GM19023 (cell line): ENCODE data around the gene LRRC46.

ENCODE experiments used
- ATAC-seq: cut with Tn5 transposase; IDR thresholded peaks from one replicate; pipeline ENCODE4 v1.9.1; 2021; ENCODE audit warnings: mild to moderate bottlenecking, moderate library complexity; ENCODE audit not compliant: unreplicated experiment

The LRRC46 gene

GRCh38 chr17:47850692-47851573, 19.5 kb downstream of the LRRC46 start, which contains the start of gene SP6:
SP6 (minus strand) TSS chr17:47851163; CDS start chr17:47848429, 2,734 bp downstream.
- no peak for ATAC-seq

DNA sequence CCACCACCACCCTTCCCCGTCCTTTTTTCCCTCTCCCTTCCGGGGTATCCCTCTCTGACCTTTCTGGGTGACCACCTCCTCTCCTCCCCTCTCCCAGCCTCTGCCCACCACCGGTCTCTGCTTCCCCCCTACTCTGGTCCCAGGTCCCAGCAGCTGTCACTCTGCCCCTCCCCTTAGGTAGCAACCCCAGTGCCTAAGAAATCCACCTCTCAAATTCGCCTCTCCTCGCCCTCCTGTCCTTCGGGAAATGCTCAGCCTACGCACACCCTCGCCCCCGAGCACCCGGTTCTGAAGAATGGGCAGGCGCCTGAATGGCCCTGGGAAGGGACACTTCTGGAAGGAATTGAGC, 20.3 kb downstream of the LRRC46 start:
- no peak for ATAC-seq

DNA sequence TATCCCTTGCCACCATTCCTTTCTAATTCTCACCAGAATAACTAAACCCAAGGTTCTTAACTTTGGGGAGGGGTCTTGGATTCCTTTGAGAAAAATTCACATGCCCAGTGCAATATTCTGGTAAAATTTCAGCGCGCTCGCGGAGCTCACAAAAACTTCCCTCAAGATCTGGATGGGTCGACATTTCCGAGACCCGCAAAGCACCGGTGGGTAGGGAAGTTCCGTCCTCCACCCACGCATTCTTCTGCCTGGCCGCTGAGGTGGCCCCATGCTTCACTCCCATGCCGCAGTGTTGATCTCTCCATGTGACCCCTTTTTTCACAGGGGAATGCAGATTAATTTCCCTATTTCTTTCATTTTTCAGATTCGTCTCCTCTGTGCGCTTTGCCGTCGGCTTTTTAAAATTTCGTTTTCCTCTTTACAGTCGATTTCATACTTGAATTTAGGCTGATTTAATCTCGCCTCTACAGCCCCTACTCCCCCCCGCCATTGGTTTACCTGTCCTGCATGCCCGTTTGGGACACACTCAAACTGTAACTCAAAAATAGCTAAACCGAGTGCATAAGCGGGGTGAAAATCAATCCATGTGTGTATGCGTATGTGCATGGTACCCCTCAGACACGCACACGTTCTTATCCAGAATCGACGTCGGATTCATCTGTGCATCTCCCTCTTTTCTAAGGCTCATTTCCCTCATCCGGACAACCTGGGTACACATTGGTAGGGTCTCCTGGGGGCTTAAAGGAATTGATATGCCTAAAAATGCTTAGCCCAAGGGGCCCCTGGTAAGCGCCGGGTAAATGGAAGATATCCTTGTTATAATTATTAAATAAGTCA, 20.9 kb downstream of the LRRC46 start:
- no peak for ATAC-seq

DNA sequence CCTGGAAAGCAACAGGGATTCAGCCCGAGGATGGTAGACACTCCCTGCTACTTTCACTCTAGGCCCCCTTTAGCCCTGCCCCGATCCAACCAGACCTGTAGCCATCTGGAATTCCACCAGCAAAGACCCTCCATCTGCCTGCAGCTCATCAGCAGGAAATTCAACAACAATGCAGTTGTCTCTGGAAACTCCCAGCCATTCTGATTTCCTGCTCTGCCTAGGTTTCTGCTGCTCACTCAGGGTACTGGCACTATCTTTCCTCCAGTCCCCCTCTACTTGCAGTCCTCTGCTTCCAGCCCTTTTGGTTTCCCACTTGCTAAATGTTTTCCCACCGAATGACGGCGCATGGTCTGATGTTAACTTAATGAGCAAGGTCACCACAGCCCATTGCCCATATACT, 22.1 kb downstream of the LRRC46 start:
- ATAC-seq: no peak

DNA sequence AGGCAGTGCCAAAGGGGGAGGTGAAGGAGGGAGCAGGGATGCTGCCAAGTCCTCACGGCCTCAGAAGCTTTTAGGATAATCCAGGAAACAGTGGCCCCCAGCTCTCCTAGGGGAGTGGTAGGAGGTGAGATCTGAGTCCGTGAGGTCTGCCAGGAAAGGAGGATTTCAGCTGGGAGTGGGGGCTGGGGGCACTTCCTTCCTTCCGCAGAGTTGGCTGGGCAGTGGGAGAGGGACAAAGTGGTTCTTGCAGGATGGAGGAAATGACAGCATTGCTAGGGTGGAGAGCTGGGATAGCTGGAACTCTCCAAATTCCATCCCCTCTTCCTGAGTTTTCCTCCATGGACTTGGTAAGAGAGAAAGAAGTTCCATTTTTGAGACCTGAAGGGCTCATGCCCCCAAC, 24.3 kb downstream of the LRRC46 start:
- no peak for ATAC-seq

DNA sequence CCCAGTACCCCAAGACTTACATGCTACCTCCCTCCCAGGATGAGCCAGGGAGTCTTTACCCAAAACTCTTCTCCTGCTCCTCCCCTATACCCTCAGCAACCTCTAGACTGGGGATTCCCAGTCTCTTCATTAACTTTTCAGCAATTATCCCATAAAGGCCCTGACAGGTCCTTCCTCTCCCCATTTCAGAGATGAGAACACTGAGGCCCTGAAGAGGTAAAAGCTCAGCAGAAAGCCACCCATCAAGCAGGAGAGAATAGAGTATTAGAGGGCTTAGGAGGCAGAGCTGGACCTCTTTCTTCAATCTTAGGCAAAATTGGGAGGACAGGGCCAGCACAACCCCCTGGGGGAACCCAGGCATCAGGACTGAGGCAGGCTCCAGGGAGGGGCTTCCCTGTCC, 25.4 kb downstream of the LRRC46 start:
- ATAC-seq: no peak

- ATAC-seq: no peak
Measured at GRCh38 chr17:47857551-47858455, 26.3 kb downstream of the LRRC46 start.

DNA sequence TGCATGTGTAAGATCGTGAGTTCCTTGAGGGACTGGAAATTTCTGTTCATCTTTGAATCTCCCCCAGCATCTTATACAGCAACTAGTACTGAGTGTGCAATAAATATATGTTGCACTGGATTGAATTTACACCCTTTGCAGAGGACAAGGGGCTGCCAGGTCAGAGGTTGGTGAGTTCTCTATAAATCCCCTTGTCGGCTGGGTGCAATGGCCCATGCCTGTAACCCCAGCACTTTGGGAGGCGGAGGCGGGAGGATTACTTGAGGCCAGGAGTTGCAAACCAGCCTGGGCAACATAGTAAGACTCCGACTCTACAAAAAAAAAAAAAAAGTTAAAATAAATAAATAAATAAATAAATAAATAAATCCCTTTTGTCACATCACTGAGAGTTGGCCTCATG, 28.9 kb downstream of the LRRC46 start:
- no peak for ATAC-seq

DNA sequence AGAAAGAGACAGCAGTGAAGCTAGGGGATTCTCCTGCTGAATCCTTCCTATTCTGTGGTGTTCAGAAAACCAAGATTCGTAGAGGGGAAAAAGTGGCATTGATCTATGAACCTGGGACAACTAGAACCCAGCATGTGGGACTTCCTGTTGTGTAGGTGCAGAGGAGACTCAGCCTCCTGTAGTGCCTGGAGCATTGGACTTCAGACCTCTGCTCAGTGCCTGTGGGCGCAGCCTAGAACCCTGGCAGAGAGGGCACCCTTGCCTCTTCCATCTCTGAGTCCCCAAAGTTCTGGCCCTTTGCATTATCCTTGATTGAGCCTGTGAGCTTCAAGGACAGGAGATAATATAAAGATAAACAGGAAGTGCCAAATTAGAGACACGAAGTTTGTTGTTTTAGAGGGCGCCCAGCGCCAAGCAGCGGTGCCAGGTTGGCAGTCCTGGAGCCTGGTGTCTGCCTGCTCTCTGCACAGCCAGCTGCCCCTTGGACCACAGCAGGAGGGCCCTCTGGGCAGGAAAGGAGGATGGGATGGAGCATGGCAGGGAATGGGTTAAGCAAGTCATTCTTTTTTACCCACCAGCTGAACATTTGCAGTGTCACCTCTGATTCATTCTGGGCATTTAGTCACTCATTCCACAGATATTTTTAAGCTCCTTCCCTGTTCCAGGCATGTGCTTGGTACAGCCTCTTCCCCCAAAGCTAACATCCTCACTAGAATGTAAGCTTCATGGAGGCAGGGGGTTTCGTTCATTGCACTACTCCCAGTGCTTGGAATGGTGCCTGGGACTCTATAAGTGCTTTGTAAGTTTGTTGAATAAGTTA, 31.4 kb downstream of the LRRC46 start:
- ATAC-seq: no peak

GRCh38 chr17:47864791-47865216, 33.3 kb downstream of the LRRC46 start:
- no peak for ATAC-seq

- no peak for ATAC-seq
Measured at GRCh38 chr17:47866941-47867340, 35.5 kb downstream of the LRRC46 start.

DNA sequence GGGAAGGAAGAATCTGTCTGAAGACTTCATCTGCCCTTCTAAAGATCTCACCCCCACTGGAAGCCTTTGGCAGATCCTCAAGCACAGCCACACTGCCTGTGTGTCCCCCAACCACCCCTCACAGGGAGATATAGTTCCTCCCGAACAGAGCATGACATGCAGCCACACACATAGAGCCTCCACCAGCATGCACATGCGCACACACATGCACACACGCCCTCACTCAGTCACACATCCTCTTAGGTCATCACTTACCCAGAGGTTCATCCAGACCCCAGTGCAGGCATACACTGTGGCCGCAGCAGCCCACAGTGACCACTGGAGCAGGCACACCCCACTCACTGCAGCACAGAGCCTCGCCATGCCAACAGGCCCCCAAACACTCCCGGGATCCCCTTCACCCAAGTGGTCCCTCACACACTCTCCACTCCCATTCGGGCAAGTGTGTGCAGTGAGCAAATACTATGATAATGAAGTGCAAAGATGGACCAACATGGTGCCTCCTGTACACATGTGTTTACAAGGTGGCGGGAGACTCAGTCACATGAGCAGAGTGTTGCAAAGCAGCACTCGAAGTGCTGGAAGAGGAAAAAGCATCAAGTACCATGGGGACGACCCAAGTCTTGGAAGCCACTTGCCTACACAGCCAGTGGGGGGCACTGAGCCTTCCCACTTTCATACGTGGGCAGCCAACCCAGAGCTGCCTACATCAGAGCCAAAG, 36.5 kb downstream of the LRRC46 start:
- no peak for ATAC-seq

DNA sequence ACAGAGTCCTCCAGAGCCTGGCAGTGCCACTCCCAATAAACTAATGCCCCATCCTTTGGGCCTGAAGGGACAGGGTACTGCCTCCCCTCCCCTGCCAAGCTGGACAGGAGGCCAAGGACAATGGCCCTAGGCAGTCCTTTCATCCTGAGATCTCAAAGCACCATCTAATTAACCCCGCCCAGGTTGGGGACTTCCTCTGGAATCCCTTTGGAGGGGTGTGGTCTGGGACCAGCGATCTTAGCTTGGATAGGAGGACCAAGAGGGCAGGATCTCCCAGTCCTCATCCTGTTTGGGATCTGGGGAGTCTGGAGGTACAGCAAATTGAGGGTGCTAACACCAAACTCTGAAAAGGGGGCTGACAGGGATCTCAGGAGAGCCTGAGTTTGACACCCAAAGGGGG, 37.6 kb downstream of the LRRC46 start:
- ATAC-seq: no peak

DNA sequence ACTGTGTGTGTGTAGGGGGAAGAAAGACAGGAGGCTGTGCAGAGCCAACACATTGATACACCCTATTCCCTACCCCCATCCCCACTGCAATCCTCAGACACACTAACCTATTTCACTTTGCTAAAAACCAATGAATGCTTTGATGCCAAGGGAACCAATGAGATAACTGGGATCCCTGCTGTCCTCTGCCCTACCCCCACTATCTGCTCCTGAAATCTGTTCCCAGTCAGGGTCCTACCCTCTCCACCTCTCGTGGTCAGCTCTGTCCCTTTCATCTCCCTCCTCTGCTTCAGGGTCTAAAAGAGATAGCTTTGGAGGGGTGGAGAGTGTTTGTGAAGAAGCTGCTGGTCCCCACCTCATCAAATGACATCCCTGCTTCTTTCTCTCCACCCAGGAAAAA, 38.6 kb downstream of the LRRC46 start:
- ATAC-seq: no peak

GRCh38 chr17:47871048-47871447, 39.6 kb downstream of the LRRC46 start:
- no peak for ATAC-seq

DNA sequence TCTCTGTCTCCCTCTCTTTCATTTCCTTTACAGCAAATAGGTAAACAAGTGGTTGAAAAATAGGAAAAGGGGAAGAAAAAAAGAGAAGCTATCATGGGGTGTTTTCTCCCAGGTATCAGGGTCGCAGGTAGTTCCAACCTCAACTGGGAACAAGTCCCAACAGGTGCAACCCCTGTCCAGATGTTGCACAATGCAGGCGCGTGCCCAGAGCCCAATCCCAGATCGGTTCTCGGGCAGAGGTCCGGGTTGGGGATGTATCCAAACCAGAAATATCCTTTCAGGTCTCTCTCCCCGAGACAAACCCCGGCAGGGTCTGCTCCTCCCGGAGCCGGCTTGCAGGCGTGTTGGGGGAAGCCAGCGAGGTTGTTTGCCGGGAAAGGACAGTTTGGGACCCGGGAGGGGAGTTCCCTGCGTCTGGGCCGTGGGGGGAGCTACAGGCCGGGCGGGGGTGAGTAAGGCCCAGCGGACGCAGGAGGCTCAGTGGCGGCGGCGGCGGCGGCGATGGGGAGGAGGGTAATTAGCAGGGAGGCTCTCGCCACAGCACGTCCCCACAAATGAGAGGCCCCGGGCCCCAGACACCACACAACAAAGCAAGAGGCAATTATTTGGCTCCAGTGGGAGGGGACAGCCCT, 40.7 kb downstream of the LRRC46 start:
- no peak for ATAC-seq

- no peak for ATAC-seq
Measured at GRCh38 chr17:47872651-47873161, 41.2 kb downstream of the LRRC46 start.

DNA sequence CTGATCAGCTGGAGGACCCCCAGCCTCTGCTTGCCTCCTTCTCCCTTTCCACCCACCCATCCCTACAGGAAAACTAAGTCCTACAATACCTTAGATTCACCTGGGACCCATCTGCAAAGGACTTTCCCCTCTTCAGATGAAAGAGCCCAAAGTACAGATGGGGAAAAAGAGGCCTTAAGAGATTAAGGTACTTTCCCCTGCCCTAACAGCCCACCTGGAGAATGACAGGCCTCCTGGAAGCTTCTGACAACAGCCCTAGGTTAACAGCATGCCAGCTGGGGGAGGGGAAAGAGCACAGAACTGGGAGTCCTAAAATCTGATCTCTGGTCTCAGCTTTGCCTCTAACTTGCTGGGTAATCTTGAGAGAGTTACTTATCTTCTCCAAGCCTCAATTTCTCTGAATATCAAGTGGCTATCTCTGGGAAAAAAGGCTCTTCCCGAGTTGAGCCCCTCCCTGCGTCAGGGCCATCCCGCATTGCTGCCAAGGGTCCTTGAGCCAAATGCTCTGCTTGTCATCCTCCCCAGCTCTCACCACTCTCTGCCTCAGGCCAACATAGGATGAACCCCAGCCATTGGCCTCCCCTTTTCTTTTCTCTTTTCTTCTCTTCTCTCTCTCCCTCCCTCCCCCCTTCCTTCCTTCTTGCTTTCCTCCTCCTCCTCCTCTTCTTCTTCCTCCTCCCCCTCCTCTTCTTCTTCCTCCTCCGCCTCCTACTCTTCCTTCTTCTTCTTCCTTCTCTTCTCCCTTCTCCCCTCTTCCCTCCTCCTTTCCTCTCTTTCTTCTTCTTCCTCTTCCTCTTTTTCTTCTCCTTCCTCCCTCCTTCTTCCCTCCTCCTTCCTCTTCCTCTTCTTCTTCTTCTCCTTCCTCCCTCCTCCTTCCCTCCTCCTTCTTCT, 42.0 kb downstream of the LRRC46 start:
- no peak for ATAC-seq
